HG03280 (cell line): ENCODE results near the gene ADAM33.

Experiments used
- ATAC-seq: cut with Tn5 transposase; IDR thresholded peaks from one replicate; pipeline ENCODE4 v1.9.1; 2021; ENCODE audit warnings: mild to moderate bottlenecking, moderate library complexity; ENCODE audit not compliant: unreplicated experiment

ADAM33 gene

GRCh38 chr20:3681931-3682781 lies at the start of gene ADAM33:
TSS of gene ADAM33 (minus strand) at chr20:3682010. CDS start at chr20:3682004, 6 bp downstream.
- ATAC-seq, result no peak

DNA sequence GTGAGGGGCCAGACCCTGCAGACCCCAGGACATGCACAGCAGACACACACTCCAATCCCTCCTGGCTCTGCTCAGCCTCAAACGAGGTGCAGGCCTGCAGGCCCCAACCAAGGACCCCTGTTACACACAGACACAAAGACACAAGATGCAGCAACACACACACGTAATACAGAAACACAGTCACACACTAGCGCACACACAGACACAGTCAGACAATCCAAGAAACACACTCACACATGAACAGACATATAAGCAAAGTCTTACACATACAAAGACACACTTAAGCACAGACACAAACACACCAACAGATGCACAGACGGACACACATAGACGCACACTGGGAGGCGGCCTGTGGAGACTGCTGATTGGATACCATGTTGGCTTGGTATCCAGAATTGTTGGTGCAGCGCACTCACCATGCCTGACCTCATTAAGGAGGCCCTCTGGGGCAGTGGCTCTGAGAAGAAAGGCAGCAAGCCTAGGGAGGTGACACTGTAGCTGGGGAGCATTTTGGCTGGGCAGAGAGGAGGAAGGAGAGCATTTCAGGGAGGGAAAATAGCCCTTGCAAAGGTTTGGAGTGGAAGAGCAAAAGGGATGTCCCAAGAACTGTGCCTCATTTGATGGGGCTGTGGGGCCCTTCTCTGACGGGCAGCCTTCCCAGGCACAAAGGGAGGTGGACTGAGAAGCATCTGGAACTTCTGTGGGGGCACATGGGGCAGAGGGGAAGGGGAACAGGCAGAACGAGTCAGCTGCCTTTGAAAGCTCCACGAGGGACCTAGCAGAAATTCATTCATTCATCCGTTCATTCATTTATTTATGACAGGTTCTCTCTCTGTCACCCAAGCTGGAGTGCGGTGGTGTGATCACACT lies 49.2 kb upstream of the ADAM33 start:
- ATAC-seq, result no peak

- no peak for ATAC-seq
Measured at GRCh38 chr20:3729811-3730540, 48.2 kb upstream of the ADAM33 start.

- ATAC-seq, result no peak
Measured at GRCh38 chr20:3729378-3729777, 47.6 kb upstream of the ADAM33 start.

DNA sequence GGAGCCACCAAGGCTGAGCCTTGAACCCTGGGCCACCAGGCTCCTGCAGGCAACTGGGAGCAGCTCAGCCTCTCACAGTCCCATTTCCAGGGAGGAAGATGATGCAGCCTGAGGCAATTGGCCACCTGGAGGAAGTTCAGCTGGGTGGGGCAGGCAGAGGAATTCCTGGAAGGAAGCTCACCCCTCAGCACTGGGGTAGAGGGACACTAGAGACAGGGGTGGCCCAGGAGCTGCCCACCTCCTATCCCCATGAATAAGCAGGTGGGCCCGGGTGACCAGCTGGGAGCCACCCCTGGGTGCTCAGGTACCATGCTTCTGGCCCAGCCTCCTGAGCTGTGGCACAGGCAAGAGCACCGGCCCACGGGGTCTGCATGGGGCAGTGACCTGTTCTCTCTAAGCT lies 47.1 kb upstream of the ADAM33 start:
- ATAC-seq, result no peak

DNA sequence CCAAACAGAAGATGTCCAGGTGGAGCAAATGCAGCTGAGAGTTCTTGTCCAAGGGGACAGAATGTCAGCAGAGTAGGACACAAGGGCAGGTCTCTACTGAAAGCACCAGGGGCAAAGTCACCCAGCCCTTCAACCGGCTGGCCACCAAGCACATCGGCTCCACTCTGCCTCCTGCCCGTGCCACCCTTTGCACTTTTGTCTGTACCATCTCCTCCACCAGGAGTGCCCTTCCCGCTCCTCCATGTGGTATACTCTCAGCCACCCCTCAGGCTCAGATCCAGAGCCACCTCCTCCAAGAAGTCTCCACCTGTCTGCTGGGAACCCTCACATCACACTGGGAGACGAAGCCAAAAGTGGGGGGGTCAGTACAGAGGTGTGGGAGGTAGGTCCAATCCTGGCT lies 46.5 kb upstream of the ADAM33 start:
- ATAC-seq, result no peak

GRCh38 chr20:3727401-3728021 lies 45.7 kb upstream of the ADAM33 start:
- no peak for ATAC-seq

DNA sequence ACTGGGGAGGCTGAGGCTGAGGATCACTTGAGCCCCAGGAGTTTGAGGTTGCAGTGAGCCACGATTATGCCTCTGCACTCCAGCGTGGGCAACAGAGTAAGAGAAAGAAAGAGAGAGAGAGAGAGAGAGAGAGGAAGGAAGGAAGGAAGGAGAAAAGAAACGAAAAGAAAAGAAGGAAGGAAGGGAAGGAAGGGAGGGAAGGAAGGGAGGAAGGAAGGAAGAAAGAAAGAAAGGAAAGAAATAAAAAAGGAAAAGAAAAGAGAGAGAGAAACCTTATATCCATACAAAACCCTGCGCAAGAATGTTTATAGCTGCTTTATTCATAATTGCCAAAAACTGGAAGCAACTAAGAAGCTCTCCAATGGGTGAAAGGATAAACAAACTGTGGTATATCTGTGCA lies 42.5 kb upstream of the ADAM33 start:
- ATAC-seq, result no peak

GRCh38 chr20:3723284-3723683 lies 41.5 kb upstream of the ADAM33 start:
- no peak for ATAC-seq

DNA sequence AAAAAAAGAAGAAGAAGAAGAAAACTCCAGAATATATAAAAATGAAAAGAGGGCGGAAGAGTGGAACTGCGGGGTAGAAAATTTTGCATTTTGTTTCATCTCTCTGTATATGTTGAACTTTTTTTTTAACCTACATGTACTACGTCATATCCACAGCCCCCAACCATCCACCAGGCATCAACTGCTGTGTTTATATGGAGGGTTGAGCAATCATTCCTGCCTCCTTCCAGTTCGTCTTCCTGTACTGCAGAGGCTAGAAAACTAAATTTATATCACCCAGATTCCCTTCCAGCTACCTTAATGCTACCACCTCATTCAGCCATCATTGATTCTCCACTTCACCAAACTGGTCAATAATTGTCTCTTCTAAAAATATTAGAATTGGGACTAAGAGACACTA lies 40.1 kb upstream of the ADAM33 start:
- ATAC-seq, result no peak

GRCh38 chr20:3720626-3721025 lies 38.8 kb upstream of the ADAM33 start:
- ATAC-seq, result no peak

GRCh38 chr20:3720068-3720467 lies 38.3 kb upstream of the ADAM33 start:
- ATAC-seq, result no peak

- ATAC-seq, result no peak
Measured at GRCh38 chr20:3719046-3719445, 37.2 kb upstream of the ADAM33 start.

DNA sequence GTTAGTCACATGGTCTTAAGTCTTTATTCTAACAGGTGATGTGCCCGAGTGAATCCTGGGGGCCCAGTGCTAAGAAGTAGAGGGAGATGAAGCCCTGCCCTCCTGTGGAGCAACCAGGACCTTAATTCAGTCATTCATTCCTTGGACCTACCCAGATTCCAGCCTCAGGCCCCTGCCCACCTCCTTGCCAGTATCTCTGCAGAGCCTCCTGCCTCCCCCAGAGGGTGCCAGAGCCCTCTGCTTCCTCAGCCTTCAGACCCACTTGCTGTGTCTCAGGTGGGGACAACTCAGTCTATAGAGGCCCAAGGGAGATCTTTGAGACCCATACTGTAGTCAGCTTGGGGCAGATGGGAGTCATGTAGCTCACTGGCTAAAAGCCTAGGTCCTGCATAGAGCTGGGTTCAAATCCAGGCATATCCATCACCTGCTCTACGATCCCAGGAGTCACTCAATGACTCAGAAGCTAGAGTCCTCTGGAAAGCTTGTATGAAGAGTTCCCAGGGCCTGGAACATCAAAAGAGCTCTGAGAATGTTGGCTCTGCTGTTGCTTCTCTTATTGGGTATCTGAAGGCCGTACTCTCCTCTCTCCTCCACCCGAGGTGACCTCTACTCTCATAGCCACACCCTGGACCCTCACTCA lies 34.5 kb upstream of the ADAM33 start:
- peak; percentile 50 for ATAC-seq

GRCh38 chr20:3714092-3714491 lies 32.3 kb upstream of the ADAM33 start:
- ATAC-seq, result no peak

DNA sequence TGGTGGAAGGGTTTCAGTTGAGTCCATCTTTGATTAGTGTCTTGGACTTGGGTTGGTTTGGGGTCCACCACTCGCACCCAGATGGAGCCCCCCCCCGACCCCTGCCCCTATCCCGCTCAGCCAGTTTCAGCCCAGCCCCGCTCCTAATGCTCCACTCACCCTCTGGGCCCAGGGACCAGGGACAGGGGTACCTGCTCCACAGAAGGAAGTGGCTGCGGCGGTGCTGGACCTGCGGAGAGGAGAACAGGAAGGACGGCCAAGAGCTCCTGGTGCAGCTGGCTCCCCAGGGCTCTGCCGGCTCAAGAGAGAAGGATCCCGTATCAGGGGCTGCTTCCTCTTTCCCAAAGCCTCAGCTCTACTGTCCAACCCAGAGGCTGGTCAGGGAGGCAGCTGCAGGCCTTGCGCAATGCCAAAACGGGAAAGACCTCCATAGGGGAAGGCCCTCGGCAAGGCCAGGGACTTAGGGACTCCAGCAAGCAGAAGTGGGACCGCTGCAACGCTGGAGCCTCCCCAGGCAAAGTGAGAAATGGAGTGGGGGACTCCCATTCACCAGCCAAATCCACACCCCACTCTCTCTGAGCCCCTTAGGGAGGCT lies 30.6 kb upstream of the ADAM33 start, which contains the start of gene SIGLEC1:
TSS of gene SIGLEC1 (minus strand) at position 322 of the 595 bp plus-strand sequence. CDS start 5,472 bp downstream, outside the sequence.
- no peak for ATAC-seq

- no peak for ATAC-seq
Measured at GRCh38 chr20:3711484-3711941, 29.7 kb upstream of the ADAM33 start.

- ATAC-seq, result no peak
Measured at GRCh38 chr20:3710703-3711483, 29.1 kb upstream of the ADAM33 start.

DNA sequence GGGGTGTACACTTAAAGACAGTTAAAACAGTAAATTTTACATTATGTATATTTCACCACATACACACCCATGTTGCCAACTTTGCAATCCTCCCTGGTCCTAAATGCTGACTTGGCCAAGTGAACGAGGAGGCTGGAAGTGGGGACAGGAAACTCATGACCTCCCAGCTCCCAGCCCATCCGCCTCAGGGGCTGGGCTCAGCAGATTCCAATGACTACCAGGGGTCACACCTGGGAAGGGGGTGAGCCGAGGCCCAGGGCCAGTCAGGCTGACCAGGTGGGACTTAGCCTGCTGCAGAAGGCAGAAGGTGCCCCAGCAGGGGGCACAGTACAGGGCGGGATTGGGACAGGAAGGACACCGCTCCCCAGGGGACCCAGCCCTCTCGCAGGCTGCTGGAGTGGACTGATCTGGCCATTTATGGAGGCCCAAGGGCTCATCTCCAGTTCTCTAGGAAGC lies 28.2 kb upstream of the ADAM33 start:
- ATAC-seq, result no peak
